Activated CD4-positive, CD25-positive, alpha-beta regulatory T cell (primary cell): Measurements from ENCODE around the gene IST1.

Source experiments
- DNase-seq, 4 experiments: peaks; one replicate each; lab custom pipeline; 2025; lab: John Stamatoyannopoulos, UW

IST1 gene

DNA sequence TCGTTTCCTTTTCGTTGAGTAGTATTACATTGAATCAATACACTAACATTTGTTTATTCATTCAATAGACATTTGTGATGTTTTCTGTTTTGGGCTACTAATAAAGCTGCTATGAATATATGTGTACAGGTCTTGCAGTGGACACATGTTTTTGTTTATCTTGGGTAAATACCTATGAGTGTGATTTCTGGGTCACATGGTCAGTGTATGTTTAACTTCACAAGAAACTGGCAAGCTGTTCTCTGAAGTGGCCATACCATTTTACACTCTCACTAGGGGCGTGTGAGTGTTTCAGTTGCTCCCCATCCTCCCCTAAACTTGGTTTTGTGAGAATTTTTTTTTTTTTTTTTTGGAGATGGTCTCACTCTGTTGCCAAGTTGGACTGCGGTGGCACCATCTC lies 69.9 kb downstream of the IST1 start:
- DNase-seq, result no peak

DNA sequence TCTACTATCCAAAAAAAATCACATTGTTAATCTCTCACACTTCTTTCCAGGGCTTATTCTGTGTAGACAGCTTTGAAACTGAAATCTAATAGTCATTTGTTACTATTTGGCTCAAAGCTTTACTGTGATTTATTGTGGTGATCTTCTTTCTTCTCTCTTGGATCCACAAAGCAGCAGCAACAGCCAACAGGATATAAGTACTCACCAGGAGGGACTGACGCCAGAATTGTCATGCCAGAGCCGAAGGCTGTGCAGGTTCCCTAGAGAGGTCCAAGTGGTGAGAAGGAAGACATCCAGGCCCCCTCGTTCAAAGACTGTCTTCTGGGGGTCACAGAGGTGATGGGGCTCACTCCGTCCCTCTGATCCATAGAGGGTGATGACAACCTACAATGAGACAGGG lies 71.6 kb downstream of the IST1 start:
- DNase-seq, result no peak

DNA sequence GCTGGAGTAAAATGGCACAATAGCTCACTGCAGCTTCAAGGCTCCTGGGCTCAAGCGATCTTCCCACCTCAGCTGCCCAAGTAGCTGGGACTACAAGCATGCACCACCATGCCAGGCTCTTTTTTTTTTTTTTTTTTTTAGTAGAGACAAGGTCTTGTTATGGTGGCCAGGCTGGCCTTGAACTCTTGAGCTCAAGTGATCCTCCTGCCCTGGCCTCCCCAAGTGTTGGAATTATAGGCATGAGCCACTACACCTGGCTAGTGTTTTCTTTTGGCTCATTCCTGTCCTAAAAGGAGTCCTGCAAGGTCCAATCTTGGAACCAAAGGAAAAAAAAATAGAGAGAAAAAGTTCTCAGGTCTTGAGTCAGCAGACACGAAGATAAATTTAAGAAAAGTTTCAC lies 74.0 kb downstream of the IST1 start:
- no peak for DNase-seq

DNA sequence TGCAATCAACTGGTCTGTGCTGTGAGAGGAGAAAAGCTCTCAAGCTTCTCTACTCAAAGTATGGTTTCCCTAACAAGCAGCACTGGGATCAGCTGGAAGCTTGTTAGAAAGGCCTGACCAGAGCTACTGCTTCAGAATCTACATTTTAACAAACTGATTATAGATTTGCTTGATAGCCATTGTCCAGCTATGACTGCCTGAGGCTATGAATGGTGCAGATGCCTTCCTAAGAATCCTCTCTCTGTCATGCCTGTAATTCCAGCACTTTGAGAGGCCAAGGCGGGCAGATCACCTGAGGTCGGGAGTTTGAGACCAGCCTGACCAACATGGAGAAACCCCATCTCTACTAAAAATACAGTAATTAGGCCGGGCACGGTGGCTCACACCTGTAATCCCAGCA lies 76.2 kb downstream of the IST1 start:
- DNase-seq, result no peak

DNA sequence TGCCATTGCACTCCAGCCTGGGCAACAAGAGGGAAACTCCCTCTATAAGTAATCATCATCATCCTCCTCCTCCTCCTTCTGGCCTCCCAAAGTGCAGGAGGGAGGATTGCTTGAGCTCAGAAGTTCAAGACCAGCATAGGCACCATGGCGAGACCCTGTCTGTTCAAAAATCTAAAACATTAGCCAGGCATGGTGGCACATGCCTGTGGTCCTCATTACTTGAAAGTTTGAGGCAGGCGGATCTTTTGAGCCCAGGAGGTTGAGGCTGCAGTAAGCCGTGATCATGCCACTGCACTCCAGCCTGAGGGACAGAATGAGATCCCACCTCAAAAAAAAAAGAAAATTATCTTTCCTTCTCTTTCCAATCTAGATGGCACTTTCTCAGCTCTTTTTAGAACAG lies 77.0 kb downstream of the IST1 start:
- no peak for DNase-seq

DNA sequence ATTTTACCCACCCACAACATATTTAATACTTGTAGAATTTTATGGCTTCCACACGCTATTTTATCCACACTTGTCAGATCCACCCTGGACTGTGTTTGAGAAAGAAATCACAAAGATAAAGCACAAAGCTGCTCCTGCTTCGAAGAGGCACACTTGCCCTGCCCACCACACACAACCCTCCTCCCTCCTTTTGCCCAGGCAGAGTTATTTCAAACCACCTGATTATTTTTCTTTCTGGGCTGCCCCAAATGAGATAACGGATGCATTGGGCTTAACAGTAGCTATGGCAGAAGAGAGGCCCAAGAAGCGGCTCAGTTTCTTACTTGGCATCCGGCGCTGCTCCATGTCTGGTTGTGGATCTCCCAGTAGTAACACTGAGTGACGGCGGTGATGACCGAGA lies 77.7 kb downstream of the IST1 start:
- DNase-seq, result no peak

DNA sequence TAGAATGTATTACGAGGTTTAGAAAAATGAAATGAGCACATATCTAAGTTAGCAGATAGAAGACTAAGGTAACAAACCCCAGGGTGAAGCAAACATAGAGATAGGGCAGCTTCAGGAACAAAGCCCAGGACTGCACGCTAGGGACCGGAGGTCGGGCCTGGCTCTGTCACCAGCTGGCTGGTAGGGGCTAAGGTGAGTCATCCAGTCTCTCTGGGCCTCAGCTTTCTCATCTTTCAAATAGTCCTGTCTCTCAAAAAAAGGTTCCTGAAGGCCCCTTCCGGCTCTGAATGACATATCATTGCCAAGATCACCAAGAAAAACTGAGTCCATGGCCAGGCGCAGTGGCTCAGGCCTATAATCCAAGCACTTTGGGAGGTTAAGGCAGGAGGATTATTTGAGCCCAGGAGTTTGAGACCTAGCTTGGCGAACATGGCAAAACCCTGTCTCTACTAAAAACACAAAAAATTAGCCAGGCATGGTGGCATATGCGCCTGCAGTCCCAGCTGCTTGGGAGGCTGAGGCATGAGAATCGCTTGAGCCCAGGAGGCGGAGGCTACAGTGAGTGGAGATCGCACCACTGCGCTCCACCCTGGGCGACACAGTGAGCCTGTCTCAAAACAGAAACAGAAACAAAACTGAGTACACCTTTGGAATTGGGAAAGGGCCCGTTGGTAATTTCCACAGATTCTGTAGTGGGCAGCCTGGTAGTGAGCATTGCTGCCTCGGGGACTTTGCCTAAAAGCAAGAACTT lies 78.9 kb downstream of the IST1 start:
- DNase-seq, result no peak
